Myocyte (in vitro differentiated cells): ENCODE data around the gene RNPEP. TPM values are rescaled to one million over a fixed set of nuclear protein-coding genes. Genes with fewer than 3 reads are reported as not detected.
"Not testable (repeated sequence)": the region's sequence is repeated elsewhere in the genome, so short reads cannot be mapped to it uniquely, and the experiment has no call there.

Experiments used
- DNase-seq: peaks from one replicate; pipeline ENCODE4 v3.0.0-alpha.2; 2012; ENCODE audit warnings: low read depth
- total RNA-seq: library from RNA; depleted of rRNA; stranded (reverse); fragments of >200 nt; gene quantifications from 2 replicates; pipeline ENCODE4 v1.2.3, GENCODE V29; 2014

Gene RNPEP
- total RNA-seq, 1 donor from 2014 or later: 28.1 TPM

DNA sequence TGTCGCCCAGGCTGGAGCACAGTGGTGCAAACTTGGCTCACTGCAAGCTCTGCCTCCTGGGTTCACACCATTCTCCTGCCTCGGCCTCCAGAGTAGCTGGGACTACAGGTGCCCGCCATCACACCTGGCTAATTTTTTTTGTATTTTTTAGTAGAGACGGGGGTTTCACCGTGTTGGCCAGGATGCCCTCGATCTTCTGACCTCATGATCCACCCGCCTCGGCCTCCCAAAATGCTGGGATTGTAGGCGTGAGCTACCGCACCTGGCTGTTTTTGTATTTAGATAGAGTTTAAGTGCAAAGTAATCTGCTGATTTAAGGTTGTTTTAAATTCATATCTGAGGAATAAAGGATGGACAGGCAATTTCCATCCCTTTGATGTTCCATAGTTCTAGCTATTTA, 20.1 kb upstream of the RNPEP start:
- DNase-seq: not testable (repeated sequence)

DNA sequence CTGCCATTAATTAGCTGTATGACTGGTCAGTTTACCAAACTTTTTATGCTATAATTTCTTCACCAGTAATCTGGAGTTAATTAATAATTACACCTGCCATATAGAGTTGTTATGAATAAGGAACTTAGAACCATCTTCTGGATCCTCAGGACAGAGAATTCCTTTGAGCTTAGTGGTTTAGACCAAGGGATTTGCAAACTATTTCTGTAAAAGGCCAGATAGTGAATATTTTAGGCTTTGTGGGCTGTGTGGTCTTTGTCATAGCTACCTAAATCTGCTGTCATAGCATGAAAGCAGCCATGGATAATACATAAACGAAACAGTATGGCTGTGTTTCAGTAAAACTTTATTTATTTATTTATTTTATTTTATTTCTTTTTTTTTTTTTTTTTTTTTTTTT, 18.2 kb upstream of the RNPEP start:
- peak; percentile 47 for DNase-seq

DNA sequence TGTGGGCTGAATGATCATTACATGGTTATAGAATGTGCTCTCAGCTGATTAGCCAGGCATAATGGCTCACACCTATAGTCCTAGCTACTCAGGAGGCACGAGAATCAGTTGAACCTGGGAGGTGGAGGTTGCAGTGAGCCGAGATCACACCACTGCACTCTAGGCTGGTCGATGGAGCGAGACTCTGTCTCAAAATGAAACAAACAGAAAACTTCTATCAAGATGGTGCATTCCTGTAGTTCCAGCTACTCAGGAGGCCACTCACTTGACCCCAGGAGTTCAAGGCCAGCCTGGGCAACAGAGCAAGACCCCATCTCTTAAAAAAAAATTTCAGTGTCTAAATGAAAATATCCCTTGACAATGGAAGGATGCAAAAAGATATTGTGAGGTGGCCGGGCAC, 16.3 kb upstream of the RNPEP start:
- no peak for DNase-seq

DNA sequence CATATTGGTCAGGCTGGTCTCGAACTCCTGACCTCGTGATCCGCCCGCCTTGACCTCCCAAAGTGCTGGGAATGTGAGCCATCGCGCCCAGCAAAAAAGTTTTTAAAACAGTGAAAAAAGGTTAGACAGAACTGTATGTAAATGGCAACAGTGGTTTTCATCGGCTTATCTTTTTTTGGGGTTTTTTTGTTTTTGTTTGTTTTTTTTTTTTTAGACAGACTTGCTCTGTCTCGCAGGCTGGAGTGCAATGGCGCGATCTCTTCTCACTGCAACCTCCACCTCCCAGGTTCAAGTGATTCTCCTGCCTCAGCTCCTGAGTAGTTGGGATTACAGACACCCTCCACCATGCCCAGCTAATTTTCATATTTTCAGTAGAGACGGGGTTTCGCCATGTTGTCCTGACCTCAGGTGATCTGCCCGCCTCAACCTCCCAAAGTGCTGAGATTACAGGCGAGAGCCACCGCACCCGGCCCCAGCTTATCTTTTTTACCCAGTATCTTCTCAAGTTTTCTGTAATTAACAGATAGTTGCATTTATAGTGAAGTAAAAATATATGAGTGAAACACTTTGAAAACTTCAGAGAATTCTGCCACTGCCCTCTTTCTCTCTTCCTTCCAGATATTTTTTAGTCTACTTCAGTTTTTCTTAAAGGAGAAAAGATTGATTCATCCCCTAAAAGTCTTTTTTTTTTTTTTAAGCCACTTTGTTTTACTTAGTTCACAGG, 14.1 kb upstream of the RNPEP start:
- DNase-seq: no peak

DNA sequence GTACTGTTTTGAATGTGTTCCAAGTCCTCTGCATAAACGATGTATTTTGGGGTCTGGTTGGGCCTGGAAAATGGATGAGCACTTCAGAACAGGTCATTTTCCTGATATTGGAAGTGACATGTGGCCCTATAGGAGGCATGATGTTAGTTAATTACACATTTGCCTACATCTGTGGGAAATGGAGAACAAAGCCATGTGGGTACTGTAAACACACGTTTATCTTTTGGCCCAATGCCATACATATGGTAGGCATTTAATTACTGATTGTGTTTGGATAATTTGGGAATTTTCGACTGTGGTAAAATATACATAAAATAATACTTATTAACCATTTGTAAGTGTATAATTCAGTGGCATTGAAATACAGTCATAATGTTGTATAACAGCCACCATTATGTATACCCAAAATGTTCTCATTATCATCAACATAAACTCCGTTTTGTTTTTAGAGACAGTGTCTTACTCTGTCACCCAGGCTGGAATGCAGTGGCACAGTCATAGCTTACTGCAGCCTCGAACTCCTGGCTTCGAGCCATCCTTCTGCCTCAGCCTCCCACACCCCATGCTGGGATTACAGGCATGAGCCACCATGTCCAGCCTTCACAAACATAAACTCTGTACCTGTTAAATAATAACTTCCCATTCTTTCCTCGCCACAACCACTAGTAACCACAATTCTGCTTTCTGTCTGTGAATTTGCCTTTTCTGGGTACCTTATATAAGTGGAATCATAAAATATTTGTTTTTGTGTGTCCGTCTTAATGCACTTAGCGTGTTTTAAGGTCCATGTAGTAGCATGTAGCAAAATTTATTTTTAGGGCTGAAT, 11.9 kb upstream of the RNPEP start:
- DNase-seq: peak; percentile 43

DNA sequence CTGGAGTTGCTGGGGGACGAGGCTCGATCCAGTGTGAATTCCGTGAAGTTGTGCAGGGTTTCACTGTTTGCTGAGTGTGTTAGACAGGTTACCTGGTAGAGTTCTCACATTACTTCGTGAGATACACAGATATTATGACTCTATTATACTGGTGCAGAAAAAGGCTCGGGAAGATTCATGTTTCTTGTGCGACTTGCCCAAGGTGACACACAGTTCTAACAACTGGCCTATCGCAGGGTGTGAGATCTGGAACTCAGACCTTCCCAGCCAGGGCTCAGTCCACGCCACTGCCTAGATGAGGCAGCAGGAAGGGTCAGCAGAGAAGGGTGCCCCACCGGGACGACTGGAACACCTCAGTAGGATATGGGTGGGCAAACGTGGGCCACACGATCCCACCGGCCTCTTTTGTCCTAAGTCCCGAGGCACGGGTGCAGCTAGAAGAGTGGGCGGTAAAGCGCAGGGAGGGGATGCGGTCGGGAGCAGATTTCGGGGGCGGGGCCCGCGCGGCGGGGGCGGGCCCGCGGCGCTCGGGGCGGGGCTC, 296 bp upstream of the RNPEP start:
- DNase-seq: no peak

DNA sequence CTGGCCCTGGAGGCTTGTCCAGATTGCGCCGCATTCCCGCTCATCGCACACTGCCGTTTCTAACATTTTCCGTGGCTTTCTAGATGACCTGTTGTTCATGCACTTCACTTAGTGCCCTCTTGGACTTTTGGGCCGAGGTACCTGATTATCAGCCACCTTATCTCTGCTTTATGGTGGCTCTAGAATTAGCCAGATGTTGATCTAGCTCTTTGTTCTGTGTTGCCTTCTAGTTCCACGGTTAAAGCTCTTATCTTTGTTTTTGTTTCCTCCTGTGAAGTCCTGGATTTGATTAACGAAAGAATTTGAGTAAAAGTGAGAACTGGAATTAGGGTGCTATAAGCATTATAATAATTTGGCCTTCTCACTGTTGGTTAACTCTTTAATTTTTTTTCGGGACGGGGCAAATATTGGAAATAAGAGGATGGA, 945 bp downstream of the RNPEP start:
- DNase-seq: no peak

DNA sequence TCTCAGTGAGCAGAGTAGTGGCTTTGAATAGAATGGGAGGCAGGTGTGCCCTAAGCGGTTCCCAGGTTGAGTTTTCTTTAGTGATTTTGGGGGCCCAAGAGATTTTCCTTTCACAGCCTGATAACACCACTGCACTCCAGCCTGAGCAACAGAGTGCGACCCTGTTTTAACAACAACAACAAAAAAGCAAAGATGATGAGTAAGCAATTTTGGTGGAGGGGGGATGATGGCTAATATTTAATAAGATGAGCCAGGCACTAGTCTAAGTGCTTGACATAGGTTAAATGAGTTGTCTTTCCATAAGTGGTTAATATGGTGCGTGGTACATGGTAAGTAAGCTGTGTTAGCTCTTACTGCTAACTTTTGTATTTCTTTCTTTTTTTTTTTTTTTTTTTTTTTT, 2.0 kb downstream of the RNPEP start:
- no peak for DNase-seq

DNA sequence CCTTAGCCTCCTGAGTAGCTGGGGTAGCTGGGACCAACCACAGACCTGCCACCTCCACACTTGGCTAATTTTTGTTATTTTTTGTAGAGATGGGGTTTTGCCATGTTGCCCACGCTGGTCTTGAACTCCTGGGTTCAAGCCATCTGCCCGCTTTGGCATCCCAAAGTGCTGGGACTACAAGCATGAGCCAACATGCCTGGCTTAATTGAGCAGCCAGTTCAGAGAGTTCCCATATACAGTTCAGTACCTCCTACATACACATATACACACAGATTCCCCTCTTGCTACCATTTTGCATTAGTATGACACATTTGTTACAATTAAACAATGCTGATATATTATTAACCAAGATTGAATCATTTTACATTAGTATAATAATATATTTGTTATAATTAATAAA, 2.9 kb downstream of the RNPEP start:
- no peak for DNase-seq

DNA sequence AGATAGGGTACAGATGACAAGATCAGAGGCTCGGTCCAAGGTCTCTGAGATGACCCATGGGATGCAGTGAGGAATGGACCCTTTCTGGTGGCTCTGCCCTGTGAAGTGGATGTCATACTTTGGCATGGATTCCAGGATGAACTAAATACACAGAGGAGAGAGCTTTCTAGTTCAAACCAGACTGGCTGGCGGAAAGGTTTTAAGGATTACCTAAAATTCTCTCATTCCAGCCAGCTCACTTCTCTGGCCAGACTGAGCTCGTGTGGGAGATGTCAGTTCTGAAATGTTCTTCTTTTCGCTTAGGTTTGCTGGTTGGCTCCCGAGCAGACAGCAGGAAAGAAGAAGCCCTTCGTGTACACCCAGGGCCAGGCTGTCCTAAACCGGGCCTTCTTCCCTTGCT, 6.2 kb downstream of the RNPEP start:
- DNase-seq: no peak

DNA sequence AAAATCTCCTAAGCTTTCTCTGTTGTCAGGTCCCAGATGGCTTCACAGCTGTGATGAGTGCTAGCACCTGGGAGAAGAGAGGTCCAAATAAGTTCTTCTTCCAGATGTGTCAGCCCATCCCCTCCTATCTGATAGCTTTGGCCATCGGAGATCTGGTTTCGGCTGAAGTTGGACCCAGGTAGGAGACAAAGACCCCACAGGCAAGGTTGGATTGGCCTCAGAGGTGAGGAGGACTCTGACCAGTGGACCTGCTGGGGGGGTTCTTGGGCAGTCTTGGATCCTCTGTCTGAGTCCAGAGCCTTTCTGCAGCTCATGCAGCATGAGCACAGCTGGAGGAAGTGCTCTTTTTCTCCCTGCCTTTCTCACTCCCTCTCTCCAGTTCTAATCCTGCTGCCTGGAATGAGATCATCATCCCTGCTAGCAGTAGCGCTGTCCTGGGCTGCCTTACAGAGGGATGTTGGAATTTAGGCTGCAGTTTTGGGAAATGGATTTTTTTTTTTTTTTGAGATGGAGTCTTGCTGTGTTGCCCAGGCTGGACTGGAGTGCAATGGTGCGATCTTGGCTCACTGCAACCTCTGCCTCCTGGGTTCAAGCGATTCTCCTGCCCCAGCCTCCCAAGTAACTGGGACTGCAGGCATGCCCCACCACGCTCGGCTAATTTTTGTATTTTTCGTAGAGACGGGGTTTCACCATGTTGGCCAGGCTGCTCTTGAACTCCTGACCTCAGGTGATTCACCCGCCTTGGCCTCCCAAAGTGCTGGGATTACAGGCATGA, 7.1 kb downstream of the RNPEP start:
- DNase-seq: no peak

DNA sequence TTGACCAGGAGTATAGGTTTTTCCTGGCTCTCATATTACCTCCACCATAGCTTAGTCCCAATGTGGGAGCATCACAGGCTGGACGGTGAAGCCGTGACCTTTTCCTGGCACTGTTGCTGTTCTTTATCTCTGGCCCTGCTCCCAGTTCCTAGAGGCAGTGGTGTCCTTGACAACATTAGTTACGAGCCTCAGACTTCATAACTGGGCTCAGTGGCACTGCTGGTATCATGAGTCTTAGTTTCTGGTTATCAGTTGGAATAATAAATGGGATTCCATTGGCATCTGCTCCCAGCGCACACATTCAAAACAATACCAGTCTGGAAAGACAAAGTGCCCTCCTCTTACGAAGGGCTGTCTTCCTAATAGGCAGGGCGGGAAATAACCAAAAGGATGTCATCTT, 8.0 kb downstream of the RNPEP start:
- DNase-seq: no peak

DNA sequence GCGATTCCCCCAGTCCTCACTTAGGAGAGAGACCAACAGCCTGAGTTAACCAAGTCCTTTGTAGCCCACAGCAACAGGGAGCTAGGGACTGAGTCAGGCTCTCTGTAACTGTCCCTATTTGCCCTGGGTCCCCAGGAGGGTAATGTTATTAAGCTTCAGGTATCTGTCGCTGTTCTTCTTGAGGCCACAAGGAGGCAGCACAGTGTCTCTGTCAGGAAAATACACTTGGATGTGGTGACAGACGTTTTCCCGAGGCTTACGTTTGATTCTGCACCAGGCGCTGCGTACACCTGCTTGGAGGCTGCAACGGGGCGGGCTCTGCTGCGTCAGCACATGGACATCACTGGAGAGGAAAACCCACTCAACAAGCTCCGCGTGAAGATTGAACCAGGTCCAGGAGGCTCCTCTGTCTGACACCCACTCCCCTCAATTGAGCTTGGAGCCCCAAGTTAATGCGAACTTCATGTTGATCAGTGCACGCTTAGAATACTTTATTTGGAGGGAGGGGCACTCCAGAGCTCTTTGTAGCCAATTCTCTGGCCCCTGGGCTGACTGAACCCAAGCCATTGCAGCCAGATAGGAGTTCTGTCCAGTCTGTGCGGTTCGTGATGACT, 17.3 kb downstream of the RNPEP start:
- DNase-seq: peak; percentile 49

DNA sequence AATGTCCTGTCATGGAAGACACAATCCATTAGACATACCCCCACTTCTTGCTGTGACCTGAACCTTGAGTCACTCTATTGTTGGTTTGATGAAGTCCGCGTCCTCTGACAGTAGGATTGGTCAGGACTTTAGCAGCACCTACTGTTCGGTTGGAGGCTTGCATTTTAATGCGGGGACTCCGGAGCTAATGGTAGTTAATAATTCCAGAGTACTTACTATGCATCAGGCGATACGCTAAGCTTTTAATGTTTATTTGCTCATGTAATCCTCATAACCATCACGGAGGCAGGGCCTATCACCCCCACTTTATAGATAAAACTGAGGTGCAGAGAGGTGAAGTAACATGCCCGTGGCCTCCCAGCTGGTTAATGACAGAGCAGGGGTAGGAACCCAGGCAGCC, 20.1 kb downstream of the RNPEP start:
- no peak for DNase-seq

DNA sequence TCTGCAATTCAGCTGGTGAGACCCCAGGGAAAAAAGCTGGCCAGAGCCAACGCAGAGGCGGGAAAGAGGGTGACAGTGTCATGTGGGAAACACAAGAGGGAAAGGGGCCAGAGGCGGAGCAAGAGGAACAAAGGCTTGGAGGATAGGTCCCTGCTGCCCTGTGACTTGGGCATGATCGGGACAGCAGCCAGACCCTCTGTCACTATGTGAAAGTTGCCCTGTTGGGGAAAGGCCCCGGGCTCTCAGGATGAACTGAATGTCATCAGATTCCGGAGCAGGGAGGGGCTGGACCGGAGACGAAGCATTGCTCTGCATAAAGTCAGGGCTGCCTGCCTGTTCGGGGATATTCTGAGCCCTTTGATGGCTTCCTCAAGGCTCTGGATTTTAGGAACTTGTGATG, 22.3 kb downstream of the RNPEP start:
- DNase-seq: no peak

DNA sequence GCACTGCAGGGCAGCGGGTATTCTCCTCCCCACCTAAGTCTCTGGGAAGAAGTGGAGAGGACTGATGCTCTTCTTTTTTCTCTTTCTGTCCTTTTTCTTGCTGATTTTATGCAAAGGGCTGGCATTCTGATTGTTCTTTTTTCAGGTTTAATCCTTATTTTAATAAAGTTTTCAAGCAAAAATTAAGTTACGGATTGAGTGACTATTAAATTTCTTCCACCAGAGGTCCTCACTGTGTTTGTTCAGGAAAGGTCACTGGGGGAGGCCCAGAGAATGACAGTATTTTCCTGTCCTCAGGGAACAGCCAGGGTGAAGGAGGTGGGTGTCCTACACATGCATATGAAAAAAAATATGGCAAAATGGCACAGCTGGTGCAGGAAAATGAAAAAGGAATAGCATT, 23.5 kb downstream of the RNPEP start:
- no peak for DNase-seq

DNA sequence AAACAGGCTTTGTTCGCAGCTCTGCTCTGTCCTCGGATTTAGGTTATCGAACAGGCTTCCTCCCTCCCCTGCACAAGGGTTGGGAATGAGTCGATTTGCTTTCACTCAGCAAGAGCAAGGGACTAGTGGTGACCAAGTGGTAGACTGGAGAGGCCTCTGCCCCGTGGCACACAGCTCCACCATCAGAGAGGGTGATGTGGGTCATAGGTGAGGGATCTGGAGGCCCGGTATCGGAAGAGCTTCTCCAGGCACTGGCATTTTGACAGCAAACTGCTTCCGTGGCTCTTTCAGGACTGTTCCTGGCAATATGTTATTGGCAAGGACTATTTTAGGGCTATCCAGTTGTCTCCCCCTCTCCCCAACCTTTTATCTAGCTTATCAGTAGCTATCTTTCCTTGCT, 24.9 kb downstream of the RNPEP start:
- no peak for DNase-seq

DNA sequence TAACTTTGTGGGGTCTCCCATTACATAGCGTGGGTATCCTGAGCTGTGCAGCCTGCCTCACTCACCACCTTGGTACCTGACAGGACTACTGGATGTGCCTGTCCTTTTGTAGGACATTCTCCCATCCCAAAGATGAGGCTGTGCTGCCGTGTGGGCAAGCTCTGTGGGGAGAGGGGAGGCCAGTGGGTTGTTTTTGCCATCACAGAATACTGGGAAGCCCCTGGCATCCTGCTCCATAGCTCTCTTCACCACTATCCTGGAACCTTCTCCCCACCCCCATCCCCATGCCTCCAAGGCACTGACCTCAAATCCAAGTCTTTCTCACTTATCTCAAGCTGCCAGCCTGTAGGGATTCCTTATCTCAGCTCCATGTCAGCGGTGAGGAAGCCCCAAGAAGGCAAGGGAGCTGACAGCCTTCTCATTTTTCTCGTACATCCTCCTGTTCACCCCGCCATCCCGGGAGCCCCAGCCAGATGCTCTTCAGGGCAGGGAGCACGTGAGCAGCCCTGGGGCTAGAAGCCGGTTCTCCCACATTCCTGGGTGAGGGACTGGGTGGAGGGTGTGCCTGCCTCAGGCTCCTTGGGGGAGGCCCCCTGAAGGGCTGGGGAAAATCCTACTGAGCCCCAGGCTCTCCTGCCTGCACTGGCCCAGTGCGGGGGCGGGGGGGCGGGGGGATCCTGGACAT, 25.5 kb downstream of the RNPEP start:
- no peak for DNase-seq

DNA sequence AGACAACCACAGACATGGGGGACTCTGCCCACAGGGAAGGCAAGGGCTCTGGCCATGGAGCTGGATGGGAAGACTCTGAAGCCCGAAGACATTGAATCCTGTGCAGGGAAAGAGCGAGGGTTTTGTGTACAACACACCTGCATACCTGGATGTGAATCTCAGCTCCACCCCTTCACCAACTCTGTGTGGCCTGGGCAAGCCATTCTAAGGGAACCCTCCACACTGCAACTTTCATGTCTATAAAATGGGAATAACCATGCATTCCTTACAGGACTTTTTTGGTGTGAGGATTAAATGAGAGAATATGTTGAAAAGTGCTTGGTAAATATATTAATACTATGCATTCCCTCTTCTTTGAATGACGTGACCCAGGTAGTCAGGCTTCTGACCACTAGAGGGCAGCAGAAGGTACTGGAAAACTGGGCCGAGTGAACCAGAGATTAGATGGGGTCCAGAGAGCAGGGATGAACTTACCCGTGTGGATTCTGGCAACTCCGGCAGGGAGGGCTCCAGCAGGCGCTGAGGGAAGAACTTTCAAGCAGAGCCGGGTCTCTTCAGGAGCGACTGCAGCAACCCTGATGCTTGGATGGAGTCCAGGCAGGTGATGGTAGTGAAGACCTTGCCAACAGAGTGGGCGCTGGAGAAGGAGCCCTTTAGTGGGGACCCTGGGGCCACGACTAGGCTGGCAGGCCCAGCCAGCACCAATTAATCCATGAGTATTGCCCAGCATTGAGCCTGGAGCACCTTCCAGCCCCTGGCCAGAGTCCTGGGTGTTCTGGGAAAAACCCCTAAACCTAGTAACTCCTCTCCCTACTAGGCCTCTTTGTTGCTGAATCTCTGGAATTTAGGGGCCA, 27.1 kb downstream of the RNPEP start:
- peak; percentile 80 for DNase-seq
